Measurements from ENCODE around the gene CCR5AS.

CCR5AS gene

GRCh38 chr3:46422617-46423016 is 15.8 kb upstream of the CCR5AS start:
- Mint-ChIP-seq H3K27ac (no peak overlapping the region), H3K36me3 (no peaks in the 10 kb centered on the region), H3K9me3 (no peaks in the 10 kb centered on the region), H3K27me3 (no peaks in the 10 kb centered on the region), H3K4me1 (ENCODE audit: unreplicated experiment) (peaks cover 2% of the 10 kb centered on the region), H3K4me3 (no peak overlapping the region)
- TF ChIP-seq CTCF (conservative IDR thresholded peaks at IDR 0.05): no peak
- no peak for DNase-seq (ENCODE audit: extremely low spot score, unreplicated experiment)

- no peak overlapping the region for H3K4me3 Mint-ChIP-seq
- peaks cover 5% of the 10 kb centered on the region for H3K4me1 Mint-ChIP-seq (ENCODE audit: unreplicated experiment)
- no peaks in the 10 kb centered on the region for H3K27me3 Mint-ChIP-seq
- no peak for DNase-seq (ENCODE audit: extremely low spot score, unreplicated experiment)
- no peak overlapping the region for H3K27ac Mint-ChIP-seq
- H3K9me3 Mint-ChIP-seq: no peaks in the 10 kb centered on the region
- no peaks in the 10 kb centered on the region for H3K36me3 Mint-ChIP-seq
- TF ChIP-seq CTCF (conservative IDR thresholded peaks at IDR 0.05): no peak
Observed at GRCh38 chr3:46420931-46421330, 14.1 kb upstream of the CCR5AS start.

- no peak for TF ChIP-seq CTCF (conservative IDR thresholded peaks at IDR 0.05)
- H3K4me1 Mint-ChIP-seq (ENCODE audit: unreplicated experiment): peaks cover 9% of the 10 kb centered on the region
- no peaks in the 10 kb centered on the region for H3K36me3 Mint-ChIP-seq
- no peaks in the 10 kb centered on the region for H3K27me3 Mint-ChIP-seq
- no peak overlapping the region for H3K4me3 Mint-ChIP-seq
- DNase-seq (ENCODE audit: extremely low spot score, unreplicated experiment): no peak
- no peak overlapping the region for H3K27ac Mint-ChIP-seq
- H3K9me3 Mint-ChIP-seq: no peaks in the 10 kb centered on the region
Observed at GRCh38 chr3:46419816-46420215, 12.9 kb upstream of the CCR5AS start.

- Mint-ChIP-seq H3K9me3 (no peaks in the 10 kb centered on the region), H3K4me3 (no peak overlapping the region), H3K4me1 (ENCODE audit: unreplicated experiment) (peaks cover 9% of the 10 kb centered on the region), H3K27ac (no peak overlapping the region), H3K27me3 (no peaks in the 10 kb centered on the region), H3K36me3 (no peaks in the 10 kb centered on the region)
- TF ChIP-seq CTCF (conservative IDR thresholded peaks at IDR 0.05): no peak
- no peak for DNase-seq (ENCODE audit: extremely low spot score, unreplicated experiment)
Observed at GRCh38 chr3:46417841-46418611, 11.2 kb upstream of the CCR5AS start.

GRCh38 chr3:46416811-46417510 is 10.1 kb upstream of the CCR5AS start:
- H3K27ac Mint-ChIP-seq: no peak overlapping the region
- DNase-seq (ENCODE audit: extremely low spot score, unreplicated experiment): no peak
- H3K4me3 Mint-ChIP-seq: no peak overlapping the region
- no peaks in the 10 kb centered on the region for H3K27me3 Mint-ChIP-seq
- no peaks in the 10 kb centered on the region for H3K36me3 Mint-ChIP-seq
- H3K4me1 Mint-ChIP-seq (ENCODE audit: unreplicated experiment): peaks cover 9% of the 10 kb centered on the region
- no peak for TF ChIP-seq CTCF (conservative IDR thresholded peaks at IDR 0.05)
- no peaks in the 10 kb centered on the region for H3K9me3 Mint-ChIP-seq
